ENCODE data around the gene FES.
"Not testable (repeated sequence)": the region's sequence is repeated elsewhere in the genome, so short reads cannot be mapped to it uniquely, and the experiment has no call there.

The FES gene

GRCh38 chr15:90909976-90910375, 25.7 kb downstream of the FES start:
- no peak for DNase-seq (ENCODE audit: low read depth)

GRCh38 chr15:90910441-90911301, 26.4 kb downstream of the FES start:
- no peak for DNase-seq (ENCODE audit: low read depth)

DNA sequence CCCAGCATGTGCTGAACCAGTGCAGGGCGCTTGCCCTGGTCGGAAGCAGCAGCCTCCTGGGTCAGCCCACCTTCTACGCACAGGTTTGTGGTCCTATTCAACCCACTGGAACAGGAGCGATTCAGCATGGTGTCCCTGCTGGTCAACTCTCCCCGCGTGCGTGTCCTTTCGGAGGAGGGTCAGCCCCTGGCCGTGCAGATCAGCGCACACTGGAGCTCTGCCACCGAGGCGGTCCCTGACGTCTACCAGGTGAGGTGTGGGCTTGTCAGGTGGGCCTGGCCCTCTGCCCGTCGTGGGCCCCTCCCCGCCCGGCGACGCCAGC, 27.0 kb downstream of the FES start:
- no peak for DNase-seq (ENCODE audit: low read depth)

DNA sequence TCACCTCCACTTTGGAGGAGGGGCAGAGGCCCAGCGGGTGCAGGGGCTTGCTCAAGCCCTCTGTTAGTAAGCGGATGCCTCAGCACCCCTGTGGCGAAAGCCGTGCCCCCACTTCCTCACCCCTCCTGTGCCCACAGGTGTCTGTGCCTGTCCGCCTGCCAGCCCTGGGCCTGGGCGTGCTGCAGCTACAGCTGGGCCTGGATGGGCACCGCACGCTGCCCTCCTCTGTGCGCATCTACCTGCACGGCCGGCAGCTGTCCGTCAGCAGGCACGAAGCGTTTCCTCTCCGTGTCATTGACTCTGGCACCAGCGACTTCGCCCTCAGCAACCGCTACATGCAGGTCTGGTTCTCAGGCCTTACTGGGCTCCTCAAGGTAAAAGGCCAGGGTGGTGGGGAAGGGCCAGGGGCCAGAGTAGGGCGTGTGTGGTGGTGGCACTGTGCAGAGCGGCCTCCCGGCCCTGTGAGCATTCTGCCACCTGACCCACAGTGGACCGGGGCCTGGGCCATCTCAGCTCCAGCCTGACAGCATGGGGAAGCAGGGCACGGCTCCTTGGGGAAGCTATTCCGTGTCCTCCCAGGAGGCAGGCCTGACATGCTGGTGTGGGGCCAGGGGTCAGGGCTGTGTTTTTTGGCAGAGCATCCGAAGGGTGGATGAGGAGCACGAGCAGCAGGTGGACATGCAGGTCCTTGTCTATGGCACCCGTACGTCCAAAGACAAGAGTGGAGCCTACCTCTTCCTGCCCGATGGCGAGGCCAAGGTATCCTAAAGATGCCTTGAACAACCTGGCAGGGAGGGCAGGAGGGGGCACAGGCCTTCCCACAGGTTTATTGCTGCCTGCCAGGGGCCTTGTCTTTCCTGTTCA, 27.8 kb downstream of the FES start:
- no peak for DNase-seq (ENCODE audit: low read depth)

DNA sequence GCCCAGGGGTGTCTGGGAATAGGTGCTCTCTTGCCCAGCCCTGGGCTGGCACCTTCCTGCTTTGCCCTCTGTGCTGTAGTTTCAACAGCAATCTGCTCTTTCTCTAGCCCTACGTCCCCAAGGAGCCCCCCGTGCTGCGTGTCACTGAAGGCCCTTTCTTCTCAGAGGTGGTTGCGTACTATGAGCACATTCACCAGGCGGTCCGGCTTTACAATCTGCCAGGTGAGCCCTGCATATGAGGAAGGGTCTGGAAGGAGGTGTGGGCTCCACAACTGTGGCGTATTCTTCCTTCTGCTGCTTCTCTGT, 28.4 kb downstream of the FES start:
- DNase-seq (ENCODE audit: low read depth): no peak

GRCh38 chr15:90913398-90913944, 29.2 kb downstream of the FES start:
- DNase-seq (ENCODE audit: low read depth): no peak

DNA sequence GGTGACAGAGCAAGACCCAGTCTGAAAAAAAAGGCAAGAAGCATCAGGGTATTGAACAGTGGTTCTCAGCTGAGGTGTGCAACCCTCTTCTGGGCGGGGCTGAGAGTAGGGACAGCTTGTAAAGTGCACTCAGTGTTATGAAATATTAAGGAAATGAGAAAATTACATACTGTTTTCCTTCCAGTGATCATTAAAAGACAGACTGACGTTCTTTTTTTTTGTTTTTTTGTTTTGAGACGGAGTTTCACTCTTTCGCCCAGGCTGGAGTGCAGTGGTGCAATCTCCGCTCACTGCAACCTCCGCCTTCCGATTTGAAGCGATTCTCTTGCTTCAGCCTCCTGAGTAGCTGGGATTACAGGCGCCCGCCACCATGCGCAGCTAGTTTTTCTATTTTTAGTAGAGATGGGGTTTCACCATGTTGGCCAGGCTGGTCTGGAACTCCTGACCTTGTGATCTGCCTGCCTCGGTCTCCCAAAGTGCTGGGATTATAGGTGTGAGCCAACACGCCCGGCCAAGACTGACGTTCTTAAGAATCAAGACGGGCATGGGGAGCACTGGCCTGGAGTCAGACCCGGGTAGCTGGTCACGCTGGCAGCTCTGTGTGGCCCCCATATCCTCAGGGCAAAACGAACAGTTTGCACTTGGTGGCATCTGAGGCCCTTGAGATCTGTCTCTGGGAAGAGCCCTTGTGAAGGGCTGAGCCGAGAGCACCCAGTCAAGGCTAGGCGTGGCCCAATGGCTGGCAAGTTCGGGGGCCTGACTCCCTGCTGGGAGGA, 30.2 kb downstream of the FES start:
- no peak for DNase-seq (ENCODE audit: low read depth)

- DNase-seq (ENCODE audit: low read depth): no peak
These were observed 31.0 kb downstream of the FES start for GRCh38 chr15:90915216-90915807.

DNA sequence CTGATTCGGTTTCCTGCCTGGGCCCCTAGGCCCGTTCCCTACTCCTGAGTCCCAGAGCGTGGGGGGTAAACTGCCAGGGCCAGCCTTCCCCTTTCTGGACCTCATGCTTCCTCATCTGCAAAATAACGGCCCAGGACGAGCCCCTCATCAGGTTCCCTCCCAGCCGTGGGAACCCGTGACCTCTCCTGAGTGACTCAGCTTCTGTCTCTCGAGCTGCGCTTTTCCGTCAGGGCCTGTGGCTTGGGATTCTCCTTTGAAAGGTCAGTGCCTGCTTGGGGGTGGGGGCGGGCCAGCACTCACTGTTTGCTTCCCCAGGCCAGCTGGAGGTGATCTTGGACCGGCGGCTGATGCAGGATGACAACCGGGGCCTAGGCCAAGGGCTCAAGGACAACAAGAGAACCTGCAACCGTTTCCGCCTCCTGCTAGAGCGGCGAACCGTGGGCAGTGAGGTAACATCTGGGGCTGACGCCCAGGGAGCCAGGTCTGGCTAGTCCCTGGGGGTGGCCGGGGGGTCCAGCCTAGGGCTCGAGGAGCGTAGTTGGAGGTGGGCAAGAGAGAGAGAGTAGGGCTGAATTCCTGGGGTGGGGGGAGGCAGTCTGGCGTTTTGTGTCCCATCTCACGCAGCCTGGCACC, 31.6 kb downstream of the FES start:
- no peak for DNase-seq (ENCODE audit: low read depth)

DNA sequence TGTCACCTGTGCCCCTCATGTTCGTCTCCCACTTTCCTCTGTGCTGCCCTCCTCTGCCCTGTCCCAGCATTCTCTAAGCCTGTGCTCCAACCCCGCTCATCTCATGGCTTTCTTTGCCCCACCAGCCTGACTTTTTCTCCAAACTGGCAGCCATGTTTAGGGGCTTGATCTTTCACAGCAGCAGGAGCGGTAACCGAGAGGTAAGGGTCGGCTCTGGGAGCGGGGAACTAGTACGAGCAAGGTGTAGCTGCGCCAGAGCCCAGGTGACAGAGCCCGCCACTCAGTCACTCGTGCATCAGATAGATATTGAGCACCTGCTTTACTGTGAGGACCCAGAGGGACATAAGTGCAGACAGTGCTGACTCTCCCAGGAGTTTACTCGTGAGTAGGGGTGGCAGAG, 32.2 kb downstream of the FES start:
- no peak for DNase-seq (ENCODE audit: low read depth)

GRCh38 chr15:90917569-90917968, 33.3 kb downstream of the FES start:
- DNase-seq (ENCODE audit: low read depth): no peak

GRCh38 chr15:90918034-90918788, 33.9 kb downstream of the FES start:
- no peak for DNase-seq (ENCODE audit: low read depth)

DNA sequence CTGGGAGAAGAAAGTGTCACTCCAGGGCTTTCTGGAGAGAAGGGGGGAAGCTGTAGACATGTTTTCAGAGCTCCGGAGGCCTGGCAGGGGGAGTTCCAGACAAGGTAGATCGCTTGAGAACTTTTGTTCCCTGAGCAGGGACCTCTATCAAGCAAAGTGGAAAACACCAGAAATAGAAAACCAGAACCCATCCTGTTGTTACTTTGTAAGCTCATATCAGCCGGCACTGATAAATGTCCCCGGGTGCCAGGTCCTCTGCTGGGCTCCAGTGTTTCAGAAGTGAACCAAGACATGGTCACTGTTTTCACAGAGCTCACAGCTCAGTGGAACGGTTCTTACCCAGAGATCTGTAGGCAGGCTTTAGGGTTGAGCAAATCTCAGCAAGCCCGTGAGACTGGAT, 34.5 kb downstream of the FES start:
- no peak for DNase-seq (ENCODE audit: low read depth)

GRCh38 chr15:90921887-90922286, 37.6 kb downstream of the FES start:
- DNase-seq (ENCODE audit: low read depth): no peak

GRCh38 chr15:90922712-90923322, 38.5 kb downstream of the FES start:
- not testable (repeated sequence) for DNase-seq (ENCODE audit: low read depth)

DNA sequence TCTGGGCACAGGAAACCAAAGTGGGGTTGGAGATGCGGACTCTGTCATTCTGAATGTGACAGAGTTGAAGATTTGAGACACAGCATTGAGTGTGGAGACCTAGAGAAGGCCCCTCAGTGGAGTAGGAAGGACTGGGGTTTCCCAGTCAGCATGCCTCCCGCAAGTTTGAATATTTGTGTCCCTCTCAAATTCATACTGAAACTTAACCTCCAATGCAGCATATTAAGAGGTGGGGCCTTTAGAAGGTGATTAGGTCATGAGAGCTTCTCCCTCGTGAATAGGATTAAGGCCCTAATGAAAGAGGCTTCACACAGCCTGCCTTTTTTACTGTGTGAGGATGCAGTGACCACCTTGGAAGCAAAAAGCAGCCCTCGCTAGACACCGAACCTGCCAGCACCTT, 40.1 kb downstream of the FES start:
- DNase-seq (ENCODE audit: low read depth): no peak

DNA sequence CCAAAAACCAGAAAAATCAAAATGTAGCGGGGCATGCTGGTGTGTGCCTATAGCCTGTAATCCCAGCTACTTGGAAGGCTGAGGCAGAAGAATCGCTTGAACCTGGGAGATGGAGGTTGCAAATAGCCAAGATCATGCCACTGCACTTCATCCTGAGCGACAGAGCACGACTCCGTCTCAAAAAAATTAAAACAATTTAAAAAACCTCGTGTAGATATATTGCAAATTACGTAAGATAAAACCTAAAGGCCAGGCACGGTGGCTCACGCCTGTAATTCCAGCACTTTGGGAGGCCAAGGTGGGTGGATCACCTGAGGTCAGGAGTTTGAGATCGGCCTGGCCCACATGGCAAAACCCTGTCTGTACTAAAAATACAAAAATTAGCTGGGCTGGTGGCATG, 42.5 kb downstream of the FES start:
- not testable (repeated sequence) for DNase-seq (ENCODE audit: low read depth)

GRCh38 chr15:90928106-90928505, 43.8 kb downstream of the FES start:
- not testable (repeated sequence) for DNase-seq (ENCODE audit: low read depth)

DNA sequence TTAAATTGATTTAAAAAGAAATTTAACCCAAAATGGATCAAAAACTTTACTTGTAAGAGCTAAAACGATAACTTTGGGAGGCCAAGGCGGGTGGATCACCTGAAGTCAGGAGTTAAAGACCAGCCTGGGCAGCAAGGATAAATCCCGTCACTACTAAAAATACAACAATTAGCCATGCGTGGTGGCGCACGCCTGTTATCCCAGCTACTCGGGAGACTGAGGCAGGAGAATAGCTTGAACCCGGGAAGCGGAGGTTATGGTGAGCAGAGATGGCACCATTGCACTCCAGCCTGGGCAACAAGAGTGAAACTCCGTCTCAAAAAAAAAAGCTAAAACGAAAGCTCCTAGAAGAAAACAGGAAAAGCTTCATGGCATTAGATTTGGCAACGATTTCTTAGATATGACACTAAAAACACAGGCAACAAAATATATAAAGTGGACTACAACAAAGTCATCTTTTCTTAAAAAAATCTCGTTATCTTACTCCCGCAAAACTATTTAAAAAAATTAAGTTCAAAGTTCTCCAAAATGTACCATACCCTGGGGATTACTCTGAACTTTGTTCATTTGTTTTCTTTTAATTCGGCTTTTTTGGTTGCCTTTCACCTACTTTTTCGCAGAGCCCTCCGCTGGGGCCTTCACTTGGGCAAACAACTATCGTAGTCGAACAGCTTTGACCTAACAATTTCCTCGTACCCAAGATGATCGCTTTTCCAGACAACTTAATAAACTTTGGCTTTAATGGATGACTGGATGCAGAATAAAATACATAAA, 45.1 kb downstream of the FES start:
- no peak for DNase-seq (ENCODE audit: low read depth)

Measured in stromal cell of bone marrow (primary cell).